CD14-positive monocyte (primary cell): ENCODE data around the gene SH3PXD2A. TPM values are rescaled to one million over a fixed set of nuclear protein-coding genes. Genes with fewer than 3 reads are reported as not detected.
A peak's percentile ranks its signal among the peaks of the same experiment; 100 is the strongest.

Experiments
- DNase-seq, 3 donors: peaks; one replicate each; pipeline ENCODE4 v3.0.0-alpha.2; 2011 to 2022
- H2AFZ ChIP-seq: 2 replicates; pipeline ENCODE4 v1.6.0; 2012; ENCODE audit warnings: mild to moderate bottlenecking, low read depth, low read length, inconsistent platforms; ENCODE audit not compliant: insufficient read depth, poor library complexity, severe bottlenecking
- H3K27ac ChIP-seq, 2 donors: 1 replicate in 1 of 2; 2 replicates in 1 of 2; pipeline ENCODE4 v1.5.1; 2012 to 2013; ENCODE audit warnings: low read length in 2 of 2, control low read depth in 1 of 2, inconsistent platforms in 1 of 2, low read depth in 1 of 2, mild to moderate bottlenecking in 1 of 2
- H3K27me3 ChIP-seq, 2 donors: one replicate each; pipeline versions ENCODE4 v1.6.0 to v1.6.1; 2011 to 2013; ENCODE audit warnings: low read length in 2 of 2; ENCODE audit not compliant: control insufficient read depth in 2 of 2, insufficient read depth in 2 of 2
- H3K36me3 ChIP-seq, 2 donors: replicated peaks in 1 of 2; 1 replicate in 1 of 2; 2 replicates in 1 of 2; pipeline versions ENCODE4 v1.5.1 to v1.6.1; 2012 to 2013; ENCODE audit warnings: low read length in 2 of 2, control low read depth in 1 of 2, inconsistent platforms in 1 of 2, mild to moderate bottlenecking in 1 of 2; ENCODE audit not compliant: insufficient read depth in 2 of 2, control insufficient read depth in 1 of 2
- H3K4me1 ChIP-seq, 2 donors: 1 replicate in 1 of 2; 2 replicates in 1 of 2; pipeline versions ENCODE4 v1.5.1 to v1.6.1; 2012 to 2013; ENCODE audit warnings: low read length in 2 of 2, control low read depth in 1 of 2, inconsistent platforms in 1 of 2, mild to moderate bottlenecking in 1 of 2, moderate library complexity in 1 of 2; ENCODE audit not compliant: insufficient read depth in 2 of 2, control insufficient read depth in 1 of 2
- H3K4me2 ChIP-seq: replicated peaks from 2 replicates; pipeline ENCODE3; 2012; ENCODE audit warnings: low read length, moderate library complexity, mild to moderate bottlenecking; ENCODE audit not compliant: poor library complexity, severe bottlenecking; ENCODE audit errors: extremely low read depth
- H3K4me3 ChIP-seq, 3 experiments: fragments of 200-600 bp in 1 of 3; sonication (generic) in 1 of 3; replicated peaks in 1 of 3; 1 replicate in 2 of 3; 2 replicates in 1 of 3; pipeline ENCODE4 v1.5.1; 2011 to 2013; ENCODE audit warnings: low read length in 3 of 3, mild to moderate bottlenecking in 3 of 3, control low read depth in 2 of 3, low read depth in 2 of 3, inconsistent platforms in 1 of 3, moderate library complexity in 1 of 3
- H3K79me2 ChIP-seq: 2 replicates; pipeline ENCODE4 v1.6.0; 2012; ENCODE audit warnings: mild to moderate bottlenecking, control low read depth, inconsistent platforms, low read length, moderate library complexity; ENCODE audit not compliant: insufficient read depth
- H3K9ac ChIP-seq: 2 replicates; pipeline ENCODE4 v1.6.0; 2017; ENCODE audit warnings: low read length, mild to moderate bottlenecking; ENCODE audit not compliant: insufficient read depth, poor library complexity, severe bottlenecking
- H3K9me3 ChIP-seq, 2 donors: replicated peaks in 1 of 2; 1 replicate in 1 of 2; 2 replicates in 1 of 2; pipeline versions ENCODE4 v1.5.1 to v1.6.1; 2012 to 2013; ENCODE audit warnings: low read length in 2 of 2, control low read depth in 1 of 2; ENCODE audit not compliant: control insufficient read depth in 1 of 2, insufficient read depth in 1 of 2
- H4K20me1 ChIP-seq: 2 replicates; pipeline ENCODE4 v1.6.0; 2012; ENCODE audit warnings: mild to moderate bottlenecking, low read length, control low read depth, moderate library complexity; ENCODE audit not compliant: insufficient read depth
- H3K27ac Mint-ChIP-seq, 7 donors: one replicate each; pipeline ENCODE4 v1.8.0; 2020; ENCODE audit warnings: mild to moderate bottlenecking in 7 of 7, mixed read lengths in 7 of 7, moderate library complexity in 6 of 7, inconsistent platforms in 2 of 7
- H3K27me3 Mint-ChIP-seq, 3 donors: one replicate each; pipeline ENCODE4 v1.8.0; 2021 to 2022; ENCODE audit warnings: low read depth in 3 of 3, mild to moderate bottlenecking in 3 of 3, mixed read lengths in 3 of 3, moderate library complexity in 3 of 3, inconsistent platforms in 1 of 3
- H3K36me3 Mint-ChIP-seq, 2 donors: one replicate each; pipeline ENCODE4 v1.8.0; 2020; ENCODE audit warnings: mixed read lengths in 2 of 2, inconsistent platforms in 1 of 2, mild to moderate bottlenecking in 1 of 2
- H3K4me1 Mint-ChIP-seq: one replicate; pipeline ENCODE4 v1.8.0; 2020; ENCODE audit warnings: mild to moderate bottlenecking, mixed read lengths
- H3K4me3 Mint-ChIP-seq, 2 donors: one replicate each; pipeline ENCODE4 v1.8.0; 2020; ENCODE audit warnings: mild to moderate bottlenecking in 2 of 2, mixed read lengths in 2 of 2, moderate library complexity in 1 of 2
- H3K9me3 Mint-ChIP-seq, 7 donors: one replicate each; pipeline ENCODE4 v1.8.0; 2020 to 2022; ENCODE audit warnings: mixed read lengths in 7 of 7, mild to moderate bottlenecking in 6 of 7, moderate library complexity in 6 of 7, inconsistent platforms in 2 of 7
- WGBS: methylation state at CpG from one replicate; pipeline ENCODE4 v1.1.5; 2013; ENCODE audit warnings: missing lambda C conversion rate; ENCODE audit not compliant: insufficient coverage; 5-methylcytosine and 5-hydroxymethylcytosine counted together
- intact Hi-C, 2 donors: fragments of 100-400 bp; cut with micrococcal nuclease; formaldehyde crosslinking; loops; one replicate each; pipeline versions ENCODE4 v1.15.0 to v1.15.1; 2023
- polyA plus RNA-seq, 3 donors: library from polyadenylated mRNA; depleted of rRNA in 1 of 3; unstranded in 2 of 3; stranded (reverse) in 1 of 3; fragments of 300-500 nt in 2 of 3; fragments of >200 nt in 1 of 3; fragmentation: Illumina TruSeq in 2 of 3; gene quantifications; 1 replicate in 2 of 3; 2 replicates in 1 of 3; pipeline ENCODE4 v1.2.3, GENCODE V29; 2012 to 2021
- TF ChIP-seq, protein P1 (sequence below): fragments of 200-600 bp; IDR thresholded peaks from one replicate; pipeline ENCODE4 v1.8.0; 2022; ENCODE audit warnings: antibody characterized with exemption, mild to moderate bottlenecking

Gene SH3PXD2A
- polyA plus RNA-seq, 3 donors = 0.01 to 0.76 (median 0.05) TPM

DNA sequence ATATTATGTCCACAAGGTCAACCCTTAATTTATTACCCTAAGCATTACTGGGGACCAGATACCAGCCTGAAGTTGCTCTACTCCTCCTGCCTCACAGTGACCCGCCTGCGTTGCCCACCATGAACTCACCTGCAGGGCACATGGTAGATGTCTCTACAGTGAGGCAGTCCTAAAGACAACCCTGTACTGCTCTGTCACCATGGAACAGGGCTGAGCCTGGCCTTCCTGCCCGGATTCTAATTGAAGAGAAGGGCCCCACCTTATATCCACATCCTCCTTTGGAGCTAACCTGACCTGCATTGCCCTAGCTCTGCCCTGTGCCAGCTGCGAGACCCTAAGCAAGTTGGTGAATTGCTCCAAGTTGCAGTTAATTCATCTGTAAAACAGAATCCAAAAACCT lies 4.1 kb downstream of the SH3PXD2A start:
- intact Hi-C loops = no loop called here
- H3K27me3 Mint-ChIP-seq = peaks cover 24 to 44% (median 29%) of the 10 kb centered on the region in 3 donors

GRCh38 chr10:103850572-103850895 lies 4.8 kb downstream of the SH3PXD2A start:
- whole genome bisulfite sequencing = no CpG with 5 or more reads among the region's 3 CpGs
- H3K4me3 Mint-ChIP-seq = peak overlapping the region in 1 of 2 donors; percentile 40
- H2AFZ ChIP-seq = no peak overlapping the region
- no peak overlapping the region for H3K27ac ChIP-seq
- H3K9me3 Mint-ChIP-seq = peaks cover 0 to 6% (median 3%) of the 10 kb centered on the region in 7 donors
- peaks cover 0 to 14% of the 10 kb centered on the region in 2 donors for H3K9me3 ChIP-seq
- peaks cover 47% of the 10 kb centered on the region for H3K4me1 Mint-ChIP-seq
- no peaks in the 10 kb centered on the region for H4K20me1 ChIP-seq
- peaks cover 56 to 59% of the 10 kb centered on the region in 2 donors for H3K4me1 ChIP-seq
- TF ChIP-seq, protein P1, sequence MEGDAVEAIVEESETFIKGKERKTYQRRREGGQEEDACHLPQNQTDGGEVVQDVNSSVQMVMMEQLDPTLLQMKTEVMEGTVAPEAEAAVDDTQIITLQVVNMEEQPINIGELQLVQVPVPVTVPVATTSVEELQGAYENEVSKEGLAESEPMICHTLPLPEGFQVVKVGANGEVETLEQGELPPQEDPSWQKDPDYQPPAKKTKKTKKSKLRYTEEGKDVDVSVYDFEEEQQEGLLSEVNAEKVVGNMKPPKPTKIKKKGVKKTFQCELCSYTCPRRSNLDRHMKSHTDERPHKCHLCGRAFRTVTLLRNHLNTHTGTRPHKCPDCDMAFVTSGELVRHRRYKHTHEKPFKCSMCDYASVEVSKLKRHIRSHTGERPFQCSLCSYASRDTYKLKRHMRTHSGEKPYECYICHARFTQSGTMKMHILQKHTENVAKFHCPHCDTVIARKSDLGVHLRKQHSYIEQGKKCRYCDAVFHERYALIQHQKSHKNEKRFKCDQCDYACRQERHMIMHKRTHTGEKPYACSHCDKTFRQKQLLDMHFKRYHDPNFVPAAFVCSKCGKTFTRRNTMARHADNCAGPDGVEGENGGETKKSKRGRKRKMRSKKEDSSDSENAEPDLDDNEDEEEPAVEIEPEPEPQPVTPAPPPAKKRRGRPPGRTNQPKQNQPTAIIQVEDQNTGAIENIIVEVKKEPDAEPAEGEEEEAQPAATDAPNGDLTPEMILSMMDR = no peak
- H3K27me3 ChIP-seq = peaks cover 20 to 22% of the 10 kb centered on the region in 2 donors
- peak overlapping the region in 3 of 7 donors; percentile 13 to 39 (median 15) for H3K27ac Mint-ChIP-seq
- no peaks in the 10 kb centered on the region for H3K36me3 ChIP-seq
- H3K4me2 ChIP-seq = peak overlapping the region; percentile 30
- no peak overlapping the region for H3K9ac ChIP-seq
- H3K36me3 Mint-ChIP-seq = peaks cover 0 to 2% of the 10 kb centered on the region in 2 donors
- peak in 1 of 3 donors; percentile 60 for DNase-seq
- peaks cover 19 to 41% (median 24%) of the 10 kb centered on the region in 3 donors for H3K27me3 Mint-ChIP-seq
- intact Hi-C loops = no loop called here
- no peaks in the 10 kb centered on the region for H3K79me2 ChIP-seq
- no peak overlapping the region for H3K4me3 ChIP-seq

More for the DNA sequence above, 4.1 kb downstream of the SH3PXD2A start:
- TF ChIP-seq, protein P1 = no peak
- Mint-ChIP-seq H3K4me3 (no peak overlapping the region), H3K9me3 (peaks cover 0 to 7% (median 3%) of the 10 kb centered on the region in 7 donors), H3K27ac (no peak overlapping the region), H3K36me3 (peaks cover 0 to 3% of the 10 kb centered on the region in 2 donors), H3K4me1 (peaks cover 44% of the 10 kb centered on the region)
- Histone ChIP-seq H3K4me2 (no peak overlapping the region), H3K36me3 (no peaks in the 10 kb centered on the region), H3K9me3 (peaks cover 0 to 14% of the 10 kb centered on the region in 2 donors), H3K27me3 (peaks cover 25 to 28% of the 10 kb centered on the region in 2 donors), H3K9ac (no peak overlapping the region), H3K27ac (no peak overlapping the region), H3K4me3 (no peak overlapping the region), H2AFZ (no peak overlapping the region), H3K4me1 (peaks cover 56 to 57% of the 10 kb centered on the region in 2 donors), H4K20me1 (no peaks in the 10 kb centered on the region), H3K79me2 (no peaks in the 10 kb centered on the region)
- WGBS = 90% methylated on average over 3 of the region's 4 CpGs
- DNase-seq = no peak
